Endothelial cell of umbilical vein (primary cell): ENCODE results near the gene CRACR2A. TPM values are rescaled to one million over a fixed set of nuclear protein-coding genes. Genes with fewer than 3 reads are reported as not detected.

Experiments
- BruUV-seq: library from RNA; stranded (reverse); fragments of 400-500 nt; replicated peaks from 2 replicates; lab custom pipeline; 2021; lab: Mats Ljungman, UMichigan
- CTCF ChIA-PET: fragments of 300-600, 350-600 bp; sonication (Branson Sonifier 250); formaldehyde crosslinking; loops from one replicate; lab custom pipeline; 2021; ENCODE audit warnings: antibody characterized with exemption, inconsistent platforms; lab: Charles Lee
- POLR2A ChIA-PET: fragments of 300-600, 350-600 bp; sonication (Branson Sonifier 250); formaldehyde crosslinking; loops from one replicate; lab custom pipeline; 2021; ENCODE audit warnings: antibody characterized with exemption, inconsistent platforms; lab: Charles Lee
- DNase-seq: peaks from one replicate; pipeline ENCODE4 v3.0.0-alpha.2; 2011; ENCODE audit warnings: low read depth, low spot score
- FAIRE-seq: peaks from 2 replicates; lab custom pipeline; 2011; peaks lifted over from hg19 to GRCh38; lab: Jason Lieb, UNC
- H2AFZ ChIP-seq: 2 replicates; pipeline ENCODE4 v1.6.0; 2012; ENCODE audit warnings: low read depth, low read length, control low read depth, inconsistent platforms
- H3K27ac ChIP-seq: 2 replicates; pipeline ENCODE4 v1.5.1; 2011; ENCODE audit warnings: low read depth, mild to moderate bottlenecking, control low read depth, low read length, moderate library complexity; ENCODE audit not compliant: insufficient read depth
- H3K27me3 ChIP-seq, 2 experiments: 2 replicates each; pipeline versions ENCODE4 v1.6.0 to v1.6.1; 2011; ENCODE audit warnings: low read length in 2 of 2, mixed read lengths in 1 of 2; ENCODE audit not compliant: control insufficient read depth in 2 of 2, insufficient read depth in 2 of 2
- H3K36me3 ChIP-seq, 2 experiments: 2 replicates in 1 of 2; 3 replicates in 1 of 2; pipeline ENCODE4 v1.5.1; 2011; ENCODE audit warnings: low read length in 2 of 2, mild to moderate bottlenecking in 1 of 2, moderate library complexity in 1 of 2; ENCODE audit not compliant: control insufficient read depth in 2 of 2, insufficient read depth in 2 of 2; ENCODE audit errors: extremely low read depth in 1 of 2
- H3K4me1 ChIP-seq: 3 replicates; pipeline ENCODE4 v1.5.1; 2011; ENCODE audit warnings: mild to moderate bottlenecking, low read length; ENCODE audit not compliant: control insufficient read depth, insufficient read depth; ENCODE audit errors: extremely low read depth
- H3K4me2 ChIP-seq: 2 replicates; pipeline ENCODE4 v1.6.1; 2011; ENCODE audit warnings: low read length, control low read depth, mixed read lengths; ENCODE audit not compliant: insufficient read depth
- H3K4me3 ChIP-seq, 3 experiments: fragments of 200-600 bp in 1 of 3; sonication (generic), shearing (Covaris generic) in 1 of 3; replicated peaks in 1 of 3; 2 replicates each; pipeline ENCODE4 v1.5.1; 2011 to 2016; ENCODE audit warnings: control low read depth in 3 of 3, low read length in 3 of 3, mild to moderate bottlenecking in 2 of 3, inconsistent platforms in 1 of 3, low read depth in 1 of 3, moderate library complexity in 1 of 3; ENCODE audit not compliant: insufficient read depth in 1 of 3
- H3K79me2 ChIP-seq: 2 replicates; pipeline ENCODE4 v1.6.0; 2012; ENCODE audit warnings: low read length, inconsistent platforms; ENCODE audit not compliant: control insufficient read depth, insufficient read depth
- H3K9ac ChIP-seq: replicated peaks from 2 replicates; pipeline ENCODE3; 2011; ENCODE audit warnings: low read length, control low read depth; ENCODE audit not compliant: insufficient read depth; ENCODE audit errors: extremely low read depth
- H3K9me1 ChIP-seq: replicated peaks from 3 replicates; pipeline ENCODE4 v1.6.0; 2011; ENCODE audit warnings: mild to moderate bottlenecking, low read length; ENCODE audit not compliant: control insufficient read depth, insufficient read depth; ENCODE audit errors: extremely low read depth
- H3K9me3 ChIP-seq: replicated peaks from 2 replicates; pipeline ENCODE4 v1.5.1; 2012; ENCODE audit warnings: low read length, inconsistent platforms; ENCODE audit not compliant: control insufficient read depth, insufficient read depth
- H4K20me1 ChIP-seq: replicated peaks from 2 replicates; pipeline ENCODE3; 2011; ENCODE audit warnings: mild to moderate bottlenecking, low read length; ENCODE audit not compliant: control insufficient read depth, insufficient read depth; ENCODE audit errors: extremely low read depth
- CTCF ChIP-seq, 2 donors: IDR thresholded peaks; 1 replicate in 1 of 2; 2 replicates in 1 of 2; pipeline ENCODE4 v1.5.1; 2011; ENCODE audit warnings: low read length in 2 of 2, mild to moderate bottlenecking in 2 of 2, moderate library complexity in 2 of 2, control low read depth in 1 of 2, inconsistent platforms in 1 of 2, low read depth in 1 of 2; ENCODE audit not compliant: insufficient read depth in 1 of 2; ENCODE audit errors: extremely low read depth in 1 of 2
- EZH2 ChIP-seq: IDR thresholded peaks from 2 replicates; pipeline ENCODE4 v1.6.1; 2012; ENCODE audit warnings: borderline replicate concordance, low read depth, mild to moderate bottlenecking, moderate library complexity, low read length, inconsistent platforms; ENCODE audit not compliant: severe bottlenecking
- FOS ChIP-seq: IDR thresholded peaks from 2 replicates; pipeline ENCODE4 v1.6.1; 2011; ENCODE audit warnings: mild to moderate bottlenecking, low read length, moderate library complexity, borderline replicate concordance; ENCODE audit not compliant: insufficient read depth
- GATA2 ChIP-seq: IDR thresholded peaks from 2 replicates; pipeline ENCODE4 v1.7.0; 2011; ENCODE audit warnings: low read depth, mild to moderate bottlenecking, moderate library complexity, mixed read lengths, low read length; ENCODE audit not compliant: insufficient read length, insufficient read depth
- JUN ChIP-seq: IDR thresholded peaks from 2 replicates; pipeline ENCODE4 v1.6.1; 2011; ENCODE audit warnings: borderline replicate concordance, low read depth; ENCODE audit not compliant: insufficient read length, insufficient read depth
- MAX ChIP-seq: IDR thresholded peaks from 2 replicates; pipeline ENCODE4 v1.6.1; 2011; ENCODE audit not compliant: insufficient read depth, insufficient read length
- MYC ChIP-seq: IDR thresholded peaks from one replicate; pipeline ENCODE4 v1.6.1; 2011; ENCODE audit warnings: mild to moderate bottlenecking, low read depth, low read length
- POLR2A ChIP-seq: IDR thresholded peaks from 2 replicates; pipeline ENCODE4 v1.6.1; 2012; ENCODE audit warnings: low read depth, mild to moderate bottlenecking, control low read depth, low read length
- POLR2AphosphoS5 ChIP-seq: IDR thresholded peaks from 2 replicates; pipeline ENCODE4 v1.6.1; 2012; ENCODE audit warnings: low read depth, mild to moderate bottlenecking, control low read depth, low read length, moderate library complexity; ENCODE audit not compliant: insufficient read depth
- dilution Hi-C: fragments of 300-500 bp; cut with MboI; formaldehyde crosslinking; loops from one replicate; pipeline ENCODE4 v1.15.0; 2019; ENCODE audit warnings: low sequenced_read_pairs; ENCODE audit not compliant: extremely low pct_ligation_motif_present
- intact Hi-C: fragments of 100-400 bp; cut with micrococcal nuclease; formaldehyde crosslinking; loops from one replicate; pipeline ENCODE4 v1.10.0; 2022
- polyA plus RNA-seq, 4 experiments: library from polyadenylated mRNA; depleted of rRNA in 3 of 4; stranded (reverse) in 3 of 4; unstranded in 1 of 4; fragments of >200 nt; gene quantifications; 2 replicates each; pipeline versions ENCODE4 v1.2.1 to v1.2.3, GENCODE V29; 2011 to 2012; ENCODE audit warnings: missing spikeins in 1 of 4
- total RNA-seq: library from RNA; stranded (reverse); gene quantifications from 2 replicates; pipeline ENCODE4 v1.2.3, GENCODE V29; 2021

CRACR2A gene
- total and polyA plus RNA-seq, 2 donors (not counting 3 experiments of a cell fraction or from before 2014, with no cell fraction given) = 4.4 to 15.9 TPM

- FAIRE-seq = no peak
These were observed 42.2 kb upstream of the CRACR2A start for GRCh38 chr12:3795066-3795465.

GRCh38 chr12:3792623-3793288 lies 39.8 kb upstream of the CRACR2A start:
- Histone ChIP-seq H3K9me3 (no peaks in the 10 kb centered on the region), H3K4me1 (no peaks in the 10 kb centered on the region), H4K20me1 (no peaks in the 10 kb centered on the region), H3K27me3 (peaks cover 1 to 4% of the 10 kb centered on the region in 2 experiments), H3K79me2 (no peaks in the 10 kb centered on the region), H3K4me2 (no peak overlapping the region), H3K4me3 (no peak overlapping the region), H3K36me3 (no peaks in the 10 kb centered on the region), H3K9me1 (no peaks in the 10 kb centered on the region), H2AFZ (no peak overlapping the region), H3K9ac (no peak overlapping the region), H3K27ac (no peak overlapping the region)
- FAIRE-seq (no peak), DNase-seq (no peak)
- POLR2A ChIA-PET = no interaction called here
- no peak for TF ChIP-seq MAX
- TF ChIP-seq CTCF (IDR thresholded peaks at IDR 0.05; ENCODE audit: extremely low read depth in 1 of 2, insufficient read depth in 1 of 2, low read depth in 1 of 2, low read length in 2 of 2) = no peak
- no peak for TF ChIP-seq POLR2AphosphoS5
- no peak for TF ChIP-seq FOS
- no peak for TF ChIP-seq EZH2
- TF ChIP-seq POLR2A = no peak
- no peak for TF ChIP-seq GATA2
- no peak for TF ChIP-seq MYC
- no peak for TF ChIP-seq JUN
- CTCF ChIA-PET = interaction anchor here (0.7 to 1.8 kb wide), 2 partner anchors 11 to 939 kb away, joined by 4 to 7 read pairs; no protein-coding TSS in a partner anchor
- no TSS peak for BruUV-seq
- intact Hi-C loops (no loop called here), dilution Hi-C loops (no loop called here)

More at GRCh38 chr12:3795066-3795465, 42.2 kb upstream of the CRACR2A start:
- Histone ChIP-seq H4K20me1 (no peaks in the 10 kb centered on the region), H3K9me3 (no peaks in the 10 kb centered on the region), H3K4me1 (no peaks in the 10 kb centered on the region), H3K4me2 (no peak overlapping the region), H3K4me3 (no peak overlapping the region), H3K27ac (no peak overlapping the region), H3K79me2 (no peaks in the 10 kb centered on the region), H3K9me1 (no peaks in the 10 kb centered on the region), H3K36me3 (no peaks in the 10 kb centered on the region), H2AFZ (no peak overlapping the region), H3K9ac (no peak overlapping the region), H3K27me3 (peaks cover 0 to 1% of the 10 kb centered on the region in 2 experiments)
- no peak for TF ChIP-seq MYC
- TF ChIP-seq JUN = no peak
- TF ChIP-seq FOS = no peak
- TF ChIP-seq EZH2 = no peak
- no peak for TF ChIP-seq MAX
- no peak for DNase-seq
- ChIA-PET CTCF (interaction anchor here (1.2 to 1.7 kb wide), 3 partner anchors 9 to 495 kb away, joined by 6 to 7 read pairs (median 7); no protein-coding TSS in a partner anchor), POLR2A (no interaction called here)
- no TSS peak for BruUV-seq
- dilution Hi-C loops (no loop called here), intact Hi-C loops (no loop called here)
